ENCODE results near the gene GALT.

Gene GALT

GRCh38 chr9:34651321-34651720 lies 4.8 kb downstream of the GALT start:
- no peak for DNase-seq

DNA sequence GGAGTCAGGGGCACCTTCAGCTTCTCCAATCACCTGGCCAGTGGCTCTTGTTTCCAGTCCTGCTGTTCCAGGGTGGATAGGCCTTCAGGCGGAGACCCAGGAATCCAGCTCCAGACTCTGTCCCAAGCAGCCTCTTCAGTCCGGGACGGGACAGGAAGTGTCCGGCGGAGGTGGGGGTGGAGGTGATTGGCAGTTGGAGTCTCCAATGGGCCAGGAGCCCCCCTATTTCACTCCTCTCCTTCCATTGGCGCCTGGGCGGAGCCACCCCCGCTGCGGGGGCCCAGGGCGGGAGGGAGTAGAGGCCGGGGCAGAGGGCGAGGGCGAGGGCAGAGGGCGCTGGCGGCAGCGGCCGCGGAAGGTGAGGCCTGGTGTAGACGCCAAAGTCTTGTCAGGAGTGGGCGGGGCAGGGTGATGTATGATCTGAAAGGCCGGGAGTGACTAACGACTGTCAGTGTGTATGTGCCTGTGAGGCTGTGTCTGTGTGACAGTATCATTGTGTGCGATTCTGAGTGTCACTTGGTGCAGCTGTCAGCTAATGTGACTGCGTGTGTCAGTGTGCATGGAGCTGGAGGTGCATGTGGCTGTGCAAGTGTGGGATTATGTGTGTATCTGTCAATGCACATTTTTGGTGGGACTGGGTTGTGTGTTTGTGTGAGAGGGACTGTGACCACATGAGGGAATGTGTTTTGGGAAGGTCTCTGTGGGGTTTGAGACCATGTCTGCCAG lies 5.6 kb downstream of the GALT start, which contains the start of gene IL11RA:
Gene IL11RA (plus strand): TSS at position 310 of the 726 bp plus-strand sequence. CDS start 3,033 bp downstream, outside the sequence.
- DNase-seq = peak in 53 of 56 donors; percentile 14 to 88 (median 71)

GRCh38 chr9:34652602-34653000 lies 6.1 kb downstream of the GALT start:
- DNase-seq = no peak

DNA sequence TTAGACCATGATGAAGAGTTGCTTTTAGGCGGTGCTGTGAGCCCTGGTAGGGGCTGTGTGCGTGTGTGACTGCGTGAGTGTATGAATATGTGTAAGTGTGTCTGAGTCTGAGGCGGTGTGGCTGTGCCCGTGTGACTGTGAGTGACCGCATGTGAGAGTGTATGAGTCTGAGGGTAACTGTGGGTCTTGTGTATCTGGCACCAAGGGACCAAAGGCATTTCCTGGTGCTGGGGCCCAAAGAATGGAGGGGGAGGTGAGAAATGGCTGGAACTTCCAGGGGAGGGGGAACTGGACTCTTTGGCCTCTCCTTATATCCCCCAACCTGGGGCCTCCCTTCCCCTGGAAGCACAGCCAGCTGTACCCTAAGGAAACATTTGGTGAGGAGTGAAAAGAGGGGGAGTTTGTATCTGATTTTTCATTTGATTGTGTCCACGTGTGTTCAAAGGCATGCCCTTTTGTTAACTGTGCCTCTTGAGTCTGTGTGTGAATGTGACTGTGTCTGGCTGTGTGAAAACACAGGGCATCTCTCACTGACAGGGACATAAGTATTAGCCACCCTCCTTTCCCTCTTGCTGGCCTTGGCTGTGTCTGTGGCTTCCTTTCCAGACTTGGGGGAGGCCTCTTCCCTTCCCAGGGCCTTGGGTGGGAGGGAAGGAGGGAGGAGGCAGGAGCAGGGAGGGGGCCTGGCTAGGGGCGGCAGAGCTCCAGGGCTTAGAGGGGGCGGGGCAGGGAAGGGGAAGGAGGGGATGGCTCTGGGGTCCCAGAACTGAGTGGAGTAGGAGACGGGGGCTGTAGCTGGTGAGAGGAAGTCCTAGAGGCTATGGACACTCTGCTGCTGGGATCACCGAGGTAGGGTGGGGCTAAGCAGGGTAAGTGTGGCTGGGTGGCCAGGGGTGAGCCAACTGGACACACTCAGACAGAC lies 6.9 kb downstream of the GALT start:
- DNase-seq = peak in 6 of 56 donors; percentile 6 to 32 (median 16)

- DNase-seq = peak in 54 of 56 donors; percentile 12 to 87 (median 71)
Measured at GRCh38 chr9:34654323-34655051, 8.0 kb downstream of the GALT start.

DNA sequence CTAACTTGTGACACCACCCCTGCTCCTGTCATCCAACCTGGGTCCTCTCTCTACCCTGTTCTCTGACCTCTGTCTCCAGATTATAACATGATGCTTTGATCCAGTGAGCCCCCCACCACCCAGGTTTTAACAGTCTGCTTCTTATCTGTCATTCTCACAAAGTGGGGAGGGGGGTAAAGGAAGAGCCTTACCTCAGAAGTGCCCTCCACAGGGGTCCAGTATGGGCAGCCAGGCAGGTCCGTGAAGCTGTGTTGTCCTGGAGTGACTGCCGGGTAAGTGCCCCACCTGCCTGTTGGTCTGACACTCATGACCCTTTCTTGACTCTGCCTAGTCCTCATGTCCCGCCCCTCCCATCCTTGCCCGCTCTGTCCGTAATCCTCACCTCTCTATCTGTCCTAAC lies 8.9 kb downstream of the GALT start:
- no peak for DNase-seq

DNA sequence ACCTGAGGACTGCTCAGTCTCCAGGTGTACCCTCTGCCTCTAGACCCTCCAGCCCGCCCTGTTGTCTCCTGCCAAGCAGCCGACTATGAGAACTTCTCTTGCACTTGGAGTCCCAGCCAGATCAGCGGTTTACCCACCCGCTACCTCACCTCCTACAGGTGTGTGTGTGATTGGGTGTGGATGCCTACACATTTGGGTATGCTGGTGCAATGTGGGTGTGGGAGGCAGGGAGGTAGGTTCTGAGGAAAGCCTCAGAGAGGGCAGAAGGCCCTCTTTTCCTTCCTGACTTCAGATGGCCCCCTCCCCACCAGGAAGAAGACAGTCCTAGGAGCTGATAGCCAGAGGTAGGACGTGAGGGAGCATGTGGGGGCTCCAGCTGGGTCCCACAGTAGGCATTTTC lies 10.5 kb downstream of the GALT start:
- no peak for DNase-seq

DNA sequence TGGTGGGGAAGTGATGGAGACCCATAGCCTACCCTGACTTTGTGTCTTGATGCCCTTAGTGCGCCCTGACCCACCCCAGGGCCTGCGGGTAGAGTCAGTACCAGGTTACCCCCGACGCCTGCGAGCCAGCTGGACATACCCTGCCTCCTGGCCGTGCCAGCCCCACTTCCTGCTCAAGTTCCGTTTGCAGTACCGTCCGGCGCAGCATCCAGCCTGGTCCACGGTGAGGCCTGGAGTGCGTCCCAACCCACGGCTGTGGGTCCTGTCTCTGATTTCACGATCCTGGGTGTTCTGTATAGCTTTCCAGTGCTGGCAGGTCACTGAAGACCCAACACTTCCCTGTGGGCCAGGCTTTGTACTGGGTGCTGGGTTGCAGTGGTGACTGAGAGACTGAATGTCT lies 12.0 kb downstream of the GALT start:
- DNase-seq = no peak

DNA sequence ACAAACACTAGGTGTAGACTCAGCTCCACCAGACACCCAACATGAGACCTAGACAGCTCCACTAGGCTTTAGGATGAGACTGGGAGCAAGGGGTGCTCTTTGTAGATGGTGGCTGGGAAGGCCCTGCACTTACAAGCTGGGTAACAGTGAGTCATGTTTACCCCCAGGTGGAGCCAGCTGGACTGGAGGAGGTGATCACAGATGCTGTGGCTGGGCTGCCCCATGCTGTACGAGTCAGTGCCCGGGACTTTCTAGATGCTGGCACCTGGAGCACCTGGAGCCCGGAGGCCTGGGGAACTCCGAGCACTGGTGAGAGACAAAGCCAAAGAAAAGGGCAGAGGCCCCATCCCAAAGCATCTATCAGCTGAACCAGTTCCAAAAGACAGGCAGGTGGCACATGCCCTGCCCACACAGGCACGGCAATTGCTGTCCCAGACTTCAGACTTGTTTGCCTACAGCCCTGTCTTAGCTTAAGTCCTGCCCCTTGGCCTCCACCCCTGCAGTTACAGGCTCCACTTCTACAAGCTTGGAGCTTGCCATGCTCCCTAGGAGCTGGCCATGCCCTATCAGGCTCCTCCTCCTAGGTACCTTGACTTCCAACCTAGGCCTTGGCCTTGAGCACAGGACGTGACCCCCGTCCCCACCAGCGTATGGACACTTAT lies 13.2 kb downstream of the GALT start:
- DNase-seq = no peak

- DNase-seq = no peak
Measured at GRCh38 chr9:34662526-34663302, 16.2 kb downstream of the GALT start, which contains the start of gene CCL27. Gene CCL27 (minus strand): TSS chr9:34662657. CDS start chr9:34662633, 24 bp downstream.

DNA sequence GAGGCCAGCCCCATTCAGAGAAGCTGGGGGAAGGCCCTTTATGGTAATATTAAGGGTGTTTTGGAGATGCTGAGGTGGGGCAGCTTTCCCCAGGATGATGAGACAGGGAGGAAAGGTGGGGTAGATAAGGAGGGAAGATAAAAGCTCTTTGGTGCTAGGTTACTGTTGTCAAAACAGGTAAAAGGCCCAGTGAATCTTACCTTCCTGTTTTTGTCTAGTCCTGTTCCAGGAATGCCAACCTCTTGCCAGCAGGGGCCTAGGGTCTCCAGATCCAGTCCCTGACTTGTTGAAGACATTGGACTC lies 16.8 kb downstream of the GALT start:
- DNase-seq = no peak

- peak in 50 of 56 donors; percentile 6 to 85 (median 48) for DNase-seq
Measured at GRCh38 chr9:34664281-34665066, 18.0 kb downstream of the GALT start.

DNA sequence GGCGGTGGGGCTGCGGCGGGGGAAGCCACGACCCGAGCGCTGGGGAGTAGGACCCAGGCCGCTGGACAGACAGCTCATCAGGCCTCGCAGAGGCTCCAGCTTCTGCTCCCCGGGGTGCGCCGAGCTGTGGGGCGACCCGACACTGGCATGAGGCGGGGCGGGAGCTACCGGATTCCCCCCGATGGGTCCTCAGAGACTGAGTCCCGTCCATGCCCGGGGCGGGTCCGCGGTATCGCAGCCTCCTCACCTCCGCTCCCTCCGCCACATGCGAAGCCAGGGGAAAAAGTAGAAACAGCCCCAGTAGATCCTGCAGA lies 18.5 kb downstream of the GALT start:
- peak in 1 of 56 donors; percentile 52 for DNase-seq

GRCh38 chr9:34665381-34666250 lies 19.1 kb downstream of the GALT start:
- peak in 55 of 56 donors; percentile 52 to 97 (median 89) for DNase-seq

DNA sequence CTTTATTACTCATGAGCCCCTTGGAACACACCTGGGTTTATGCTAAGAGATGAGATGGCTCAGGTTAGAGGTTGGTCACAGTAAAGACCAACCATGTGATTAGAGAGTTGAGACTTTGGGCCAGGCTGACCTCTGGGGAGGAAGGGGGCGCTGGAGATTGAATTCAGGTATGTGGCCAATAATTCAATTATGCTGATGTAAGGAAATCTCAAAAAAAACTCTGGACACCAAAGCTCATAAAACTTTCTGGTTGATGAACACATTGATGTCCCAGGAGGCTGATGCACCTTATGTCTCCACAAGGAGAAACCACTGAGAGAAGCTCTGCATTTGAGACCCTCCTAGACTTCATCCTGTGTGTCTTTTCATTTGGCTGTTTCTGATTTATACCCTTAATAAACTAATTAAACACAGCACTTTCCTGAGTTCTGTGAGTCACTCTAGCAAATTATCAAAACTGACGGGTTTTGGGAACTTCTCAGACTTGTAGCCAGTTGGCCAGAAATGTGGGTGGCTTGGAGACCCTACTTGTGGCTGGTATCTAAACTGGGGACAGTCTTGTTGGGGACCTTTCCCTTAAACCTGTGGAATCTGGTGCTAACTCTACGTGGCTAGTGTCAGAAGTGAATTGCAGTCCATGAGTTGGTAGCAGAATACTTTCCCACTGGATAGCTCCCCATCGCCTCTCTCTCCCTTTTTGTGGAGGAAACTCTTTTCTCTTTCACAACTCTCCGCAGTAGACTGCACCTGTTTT lies 23.5 kb downstream of the GALT start:
- no peak for DNase-seq

GRCh38 chr9:34671307-34671706 lies 24.8 kb downstream of the GALT start:
- DNase-seq = no peak

- DNase-seq = no peak
Measured at GRCh38 chr9:34674440-34674839, 28.0 kb downstream of the GALT start.
